ENCODE results near the gene TRPM2. TPM values are rescaled to one million over a fixed set of nuclear protein-coding genes. Genes with fewer than 3 reads are reported as not detected.

Gene TRPM2
- total and polyA plus RNA-seq, 12 donors, result 1.5 to 28.3 (median 11.3) TPM

DNA sequence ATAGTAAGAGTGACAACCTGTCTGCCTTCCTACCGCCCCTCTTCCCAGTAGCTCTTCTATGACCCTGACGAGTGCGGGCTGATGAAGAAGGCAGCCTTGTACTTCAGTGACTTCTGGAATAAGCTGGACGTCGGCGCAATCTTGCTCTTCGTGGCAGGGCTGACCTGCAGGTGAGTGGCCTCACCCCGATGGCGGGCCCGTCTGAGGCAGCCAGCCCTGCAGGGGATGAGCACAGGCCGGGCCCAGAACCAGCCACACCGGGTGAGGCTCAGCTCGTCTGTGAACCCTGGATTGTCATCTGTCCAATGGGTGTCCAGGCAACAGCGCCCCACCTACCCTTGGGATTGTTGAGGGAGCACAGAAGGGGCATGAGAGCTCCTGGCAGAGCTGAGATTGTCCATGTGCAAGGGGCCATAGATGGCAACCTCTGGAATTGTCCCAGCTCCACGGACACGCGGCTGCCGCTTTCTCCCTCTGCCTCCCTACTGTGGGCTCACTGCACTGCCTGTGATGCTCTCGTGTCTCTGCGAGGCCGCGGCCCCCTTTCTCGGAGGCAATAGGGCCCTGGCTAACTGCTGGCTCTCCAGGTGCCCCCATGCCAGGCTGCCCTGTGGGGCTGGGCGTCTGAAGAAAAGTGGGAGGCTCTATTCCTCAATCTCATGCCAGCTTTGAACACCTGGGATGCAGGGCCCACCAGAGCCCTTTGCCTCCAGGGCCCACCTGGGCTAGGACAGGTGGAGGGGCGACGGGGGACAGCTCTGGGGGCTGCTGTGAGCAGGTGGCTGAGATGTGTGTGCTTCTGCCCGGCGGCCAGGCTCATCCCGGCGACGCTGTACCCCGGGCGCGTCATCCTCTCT lies 51.9 kb downstream of the TRPM2 start:
- Histone ChIP-seq H3K27ac (no peak overlapping the region), H3K27me3 (no peaks in the 10 kb centered on the region), H3K36me3 (replicated peaks in 1 of 2) (no peaks in the 10 kb centered on the region), H3K9me3 (replicated peaks in 1 of 3) (no peaks in the 10 kb centered on the region), H3K4me1 (replicated peaks in 1 of 2) (no peaks in the 10 kb centered on the region), H3K4me3 (no peak overlapping the region)
- intact Hi-C loops (cut with DNase I), result no loop called here
- DNase-seq, result peak in 1 of 7 donors; percentile 38
- no peak for TF ChIP-seq POLR2A (IDR thresholded peaks at IDR 0.05)
- TF ChIP-seq, protein P1, sequence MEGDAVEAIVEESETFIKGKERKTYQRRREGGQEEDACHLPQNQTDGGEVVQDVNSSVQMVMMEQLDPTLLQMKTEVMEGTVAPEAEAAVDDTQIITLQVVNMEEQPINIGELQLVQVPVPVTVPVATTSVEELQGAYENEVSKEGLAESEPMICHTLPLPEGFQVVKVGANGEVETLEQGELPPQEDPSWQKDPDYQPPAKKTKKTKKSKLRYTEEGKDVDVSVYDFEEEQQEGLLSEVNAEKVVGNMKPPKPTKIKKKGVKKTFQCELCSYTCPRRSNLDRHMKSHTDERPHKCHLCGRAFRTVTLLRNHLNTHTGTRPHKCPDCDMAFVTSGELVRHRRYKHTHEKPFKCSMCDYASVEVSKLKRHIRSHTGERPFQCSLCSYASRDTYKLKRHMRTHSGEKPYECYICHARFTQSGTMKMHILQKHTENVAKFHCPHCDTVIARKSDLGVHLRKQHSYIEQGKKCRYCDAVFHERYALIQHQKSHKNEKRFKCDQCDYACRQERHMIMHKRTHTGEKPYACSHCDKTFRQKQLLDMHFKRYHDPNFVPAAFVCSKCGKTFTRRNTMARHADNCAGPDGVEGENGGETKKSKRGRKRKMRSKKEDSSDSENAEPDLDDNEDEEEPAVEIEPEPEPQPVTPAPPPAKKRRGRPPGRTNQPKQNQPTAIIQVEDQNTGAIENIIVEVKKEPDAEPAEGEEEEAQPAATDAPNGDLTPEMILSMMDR (IDR thresholded peaks at IDR 0.05), result no peak
- WGBS, 4 donors, result 81 to 89% (median 88%) methylated on average over 11 to 34 of the region's 34 CpGs

DNA sequence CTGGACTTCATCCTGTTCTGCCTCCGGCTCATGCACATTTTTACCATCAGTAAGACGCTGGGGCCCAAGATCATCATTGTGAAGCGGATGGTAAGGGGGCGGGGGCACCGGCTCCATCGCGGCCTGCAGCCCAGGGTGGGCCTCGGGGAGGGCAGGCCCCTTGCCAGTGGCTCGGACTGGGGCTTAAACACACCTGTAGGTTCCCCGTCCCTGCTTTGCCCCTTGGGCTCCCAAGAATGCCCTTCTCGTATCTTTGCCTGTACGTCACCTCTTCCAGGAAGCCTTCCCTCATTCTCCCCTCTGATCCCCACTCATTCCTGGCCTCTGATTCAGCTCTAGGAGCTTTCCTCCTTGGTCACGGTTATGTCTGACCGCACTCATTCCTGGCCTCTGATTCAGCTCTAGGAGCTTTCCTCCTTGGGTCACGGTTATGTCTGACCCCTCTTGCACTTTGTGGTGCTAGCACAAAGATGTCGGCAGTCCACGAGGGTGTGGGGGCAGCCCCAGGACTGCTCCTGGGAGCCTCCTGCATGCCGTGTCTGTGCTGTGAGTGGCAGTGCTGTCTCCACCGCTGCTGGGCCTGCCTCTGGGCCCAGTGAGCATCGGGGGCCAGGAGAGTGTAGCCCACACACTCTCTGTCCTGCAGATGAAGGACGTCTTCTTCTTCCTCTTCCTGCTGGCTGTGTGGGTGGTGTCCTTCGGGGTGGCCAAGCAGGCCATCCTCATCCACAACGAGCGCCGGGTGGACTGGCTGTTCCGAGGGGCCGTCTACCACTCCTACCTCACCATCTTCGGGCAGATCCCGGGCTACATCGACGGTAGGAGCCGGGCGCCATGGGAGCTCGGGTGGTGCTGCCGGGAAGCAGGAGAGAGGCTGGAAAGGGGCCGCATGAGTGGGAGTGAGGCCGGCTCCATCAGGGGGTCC lies 52.8 kb downstream of the TRPM2 start:
- WGBS, 4 donors, result 80 to 90% (median 85%) methylated on average over 25 to 37 of the region's 37 CpGs
- H3K4me1 ChIP-seq (replicated peaks in 1 of 2), result no peaks in the 10 kb centered on the region
- H3K27me3 ChIP-seq, result no peaks in the 10 kb centered on the region
- H3K4me3 ChIP-seq, result no peak overlapping the region
- no peak overlapping the region for H3K27ac ChIP-seq
- intact Hi-C loops (cut with DNase I), result no loop called here
- H3K36me3 ChIP-seq (replicated peaks in 1 of 2), result no peaks in the 10 kb centered on the region
- DNase-seq, result peak in 1 of 7 donors; percentile 20
- H3K9me3 ChIP-seq (replicated peaks in 1 of 3), result no peaks in the 10 kb centered on the region
- no peak for TF ChIP-seq POLR2A (IDR thresholded peaks at IDR 0.05)
- TF ChIP-seq, protein P1 (IDR thresholded peaks at IDR 0.05), result no peak

DNA sequence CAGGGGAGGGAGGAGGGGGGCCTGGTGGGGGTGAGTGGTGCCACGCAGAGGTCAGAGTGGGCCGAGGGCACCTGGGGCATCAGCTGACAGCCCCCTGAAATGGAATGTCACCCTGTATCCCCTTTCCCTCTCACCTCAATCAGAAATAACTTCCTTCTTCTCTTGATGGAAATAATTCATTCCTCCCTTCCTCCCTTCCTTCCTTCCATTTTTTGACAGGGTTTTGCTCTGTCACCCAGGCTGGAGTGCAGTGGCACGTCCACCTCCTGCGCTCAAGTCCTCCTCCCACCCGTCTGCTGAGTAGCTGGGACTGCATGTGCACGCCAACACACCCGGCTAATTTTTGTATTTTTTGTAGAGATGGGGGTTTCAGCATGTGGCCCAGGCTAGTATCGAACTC lies 53.5 kb downstream of the TRPM2 start:
- Histone ChIP-seq H3K4me1 (replicated peaks in 1 of 2) (no peaks in the 10 kb centered on the region), H3K27ac (no peak overlapping the region), H3K27me3 (no peaks in the 10 kb centered on the region), H3K36me3 (replicated peaks in 1 of 2) (no peaks in the 10 kb centered on the region), H3K9me3 (replicated peaks in 1 of 3) (no peaks in the 10 kb centered on the region), H3K4me3 (no peak overlapping the region)
- no peak for DNase-seq
- intact Hi-C loops (cut with DNase I), result no loop called here
- WGBS, 4 donors, result 77 to 87% (median 83%) methylated on average over 7 to 8 of the region's 8 CpGs
- TF ChIP-seq, protein P1 (IDR thresholded peaks at IDR 0.05), result no peak
- no peak for TF ChIP-seq POLR2A (IDR thresholded peaks at IDR 0.05)

DNA sequence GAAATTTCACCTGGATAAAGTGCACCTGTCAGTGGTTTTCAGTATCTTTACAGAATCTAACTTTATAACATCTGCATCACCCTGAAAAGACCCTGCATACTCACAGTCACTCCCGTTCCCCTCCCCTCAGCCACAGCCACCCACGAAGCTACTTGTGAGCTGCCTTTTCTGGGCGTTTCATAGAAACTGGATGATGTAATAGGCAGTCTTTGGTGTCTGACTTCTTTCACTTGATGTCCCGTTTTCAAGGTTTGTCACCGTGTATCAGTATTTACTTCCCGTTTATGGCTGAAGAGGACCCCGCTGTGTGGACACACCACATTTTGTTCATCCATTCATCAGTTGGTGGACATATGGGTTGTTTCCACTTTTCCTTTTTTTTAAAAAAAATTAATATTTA lies 54.1 kb downstream of the TRPM2 start:
- Histone ChIP-seq H3K36me3 (replicated peaks in 1 of 2) (no peaks in the 10 kb centered on the region), H3K27me3 (no peaks in the 10 kb centered on the region), H3K4me3 (no peak overlapping the region), H3K4me1 (replicated peaks in 1 of 2) (no peaks in the 10 kb centered on the region), H3K9me3 (replicated peaks in 1 of 3) (no peaks in the 10 kb centered on the region), H3K27ac (no peak overlapping the region)
- TF ChIP-seq, protein P1 (IDR thresholded peaks at IDR 0.05), result no peak
- TF ChIP-seq POLR2A (IDR thresholded peaks at IDR 0.05), result no peak
- intact Hi-C loops (cut with DNase I), result no loop called here
- DNase-seq, result no peak
- WGBS, 4 donors, result 69 to 83% (median 81%) methylated on average over 7 of the region's 7 CpGs
